Measurements from ENCODE around the gene R3HDM2. TPM values are rescaled to one million over a fixed set of nuclear protein-coding genes. Genes with fewer than 3 reads are reported as not detected.

R3HDM2 gene
- total RNA-seq, 2 experiments from 2014 or later, result 25.8 to 47.2 TPM

DNA sequence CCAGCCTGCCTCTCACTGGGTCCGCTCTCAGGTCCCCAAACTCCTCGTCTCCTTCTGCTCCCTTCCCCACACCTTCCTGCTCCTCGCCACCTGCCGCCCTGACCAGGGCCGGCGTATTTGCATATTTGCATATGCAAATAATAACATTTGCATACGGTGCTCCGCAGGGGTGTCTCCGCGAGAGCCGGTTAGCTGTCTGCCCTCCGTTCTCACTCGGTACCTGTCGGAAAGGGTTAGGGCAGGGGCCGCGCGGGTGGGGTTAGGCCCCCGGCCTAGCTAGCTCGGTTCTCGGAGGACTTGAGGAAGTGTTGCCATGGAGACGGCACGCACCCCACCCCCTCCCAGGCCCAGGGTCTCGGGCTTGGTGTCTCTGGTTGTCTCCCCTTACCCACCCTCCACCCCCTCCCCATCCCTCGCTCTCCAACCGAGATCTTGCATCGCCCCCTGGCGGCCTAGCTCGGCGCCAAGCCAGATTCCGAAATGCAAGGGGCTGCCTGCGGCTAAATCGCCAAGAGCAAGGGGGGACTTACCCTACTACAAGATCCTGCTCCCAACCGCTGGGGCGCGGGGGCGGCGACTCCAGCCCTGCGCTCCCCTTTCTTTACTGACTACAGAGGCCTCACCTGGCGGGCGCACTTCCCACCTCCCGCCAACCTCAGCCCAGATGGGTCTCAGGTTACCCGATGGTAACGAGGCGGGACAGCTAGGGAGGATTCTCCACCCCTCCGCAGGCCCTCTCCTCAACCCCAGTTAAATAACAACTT lies 188.0 kb downstream of the R3HDM2 start:
- BruUV-seq (replicated peaks), result no TSS peak
- POLR2A ChIA-PET, result interaction anchor here (0.6 to 7.3 kb wide), 7 partner anchors 9 to 235 kb away, joined by 3 to 69 read pairs (median 4); partner anchors contain the start of genes INHBE and SHMT2
- no peaks in the 10 kb centered on the region for H3K9me3 ChIP-seq (ENCODE audit: low read length)
- H3K79me2 ChIP-seq (ENCODE audit: insufficient read depth, low read depth, low read length), result no peaks in the 10 kb centered on the region
- H3K27ac ChIP-seq (ENCODE audit: low read depth, low read length, poor library complexity, severe bottlenecking), result peak overlapping the region; percentile 92
- H3K4me1 ChIP-seq (ENCODE audit: insufficient read depth, low read length, poor library complexity, severe bottlenecking), result peaks cover 39% of the 10 kb centered on the region
- peak overlapping the region; percentile 74 for H3K4me3 ChIP-seq (ENCODE audit: low read depth, low read length, poor library complexity, severe bottlenecking)
- H3K36me3 ChIP-seq (ENCODE audit: insufficient read depth, low read length), result no peaks in the 10 kb centered on the region
- peak overlapping the region; percentile 60; the same call in 1 of the 2 replicates for H2AFZ ChIP-seq (ENCODE audit: low read length)
- intact Hi-C loops (cut with micrococcal nuclease; ENCODE audit: unreplicated experiment), result loop anchor here (1.0 to 5.0 kb wide), 4 partner anchors 30 to 509 kb away; partner anchors contain the start of genes CDK4 and STAT6
- no peaks in the 10 kb centered on the region for H3K9me2 ChIP-seq (ENCODE audit: insufficient read depth, low read length)
- no peaks in the 10 kb centered on the region for H4K20me1 ChIP-seq (ENCODE audit: insufficient read depth, low read length)
- CTCF ChIA-PET (ENCODE audit: unreplicated experiment), result interaction anchor here (0.7 to 4.5 kb wide), 8 partner anchors 13 to 215 kb away, joined by 3 to 32 read pairs (median 4); partner anchors contain the start of gene SHMT2
- TF ChIP-seq, protein P1, sequence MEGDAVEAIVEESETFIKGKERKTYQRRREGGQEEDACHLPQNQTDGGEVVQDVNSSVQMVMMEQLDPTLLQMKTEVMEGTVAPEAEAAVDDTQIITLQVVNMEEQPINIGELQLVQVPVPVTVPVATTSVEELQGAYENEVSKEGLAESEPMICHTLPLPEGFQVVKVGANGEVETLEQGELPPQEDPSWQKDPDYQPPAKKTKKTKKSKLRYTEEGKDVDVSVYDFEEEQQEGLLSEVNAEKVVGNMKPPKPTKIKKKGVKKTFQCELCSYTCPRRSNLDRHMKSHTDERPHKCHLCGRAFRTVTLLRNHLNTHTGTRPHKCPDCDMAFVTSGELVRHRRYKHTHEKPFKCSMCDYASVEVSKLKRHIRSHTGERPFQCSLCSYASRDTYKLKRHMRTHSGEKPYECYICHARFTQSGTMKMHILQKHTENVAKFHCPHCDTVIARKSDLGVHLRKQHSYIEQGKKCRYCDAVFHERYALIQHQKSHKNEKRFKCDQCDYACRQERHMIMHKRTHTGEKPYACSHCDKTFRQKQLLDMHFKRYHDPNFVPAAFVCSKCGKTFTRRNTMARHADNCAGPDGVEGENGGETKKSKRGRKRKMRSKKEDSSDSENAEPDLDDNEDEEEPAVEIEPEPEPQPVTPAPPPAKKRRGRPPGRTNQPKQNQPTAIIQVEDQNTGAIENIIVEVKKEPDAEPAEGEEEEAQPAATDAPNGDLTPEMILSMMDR (conservative IDR thresholded peaks at IDR 0.05; ENCODE audit: low read length), result peak; percentile 82
- no peak for TF ChIP-seq EZH2phosphoT487 (IDR thresholded peaks at IDR 0.05; ENCODE audit: borderline replicate concordance, low read depth, low read length)
- peak; percentile 97 for DNase-seq (ENCODE audit: low spot score)
- peak overlapping the region; percentile 99 for H3K4me2 ChIP-seq (ENCODE audit: low read length)

DNA sequence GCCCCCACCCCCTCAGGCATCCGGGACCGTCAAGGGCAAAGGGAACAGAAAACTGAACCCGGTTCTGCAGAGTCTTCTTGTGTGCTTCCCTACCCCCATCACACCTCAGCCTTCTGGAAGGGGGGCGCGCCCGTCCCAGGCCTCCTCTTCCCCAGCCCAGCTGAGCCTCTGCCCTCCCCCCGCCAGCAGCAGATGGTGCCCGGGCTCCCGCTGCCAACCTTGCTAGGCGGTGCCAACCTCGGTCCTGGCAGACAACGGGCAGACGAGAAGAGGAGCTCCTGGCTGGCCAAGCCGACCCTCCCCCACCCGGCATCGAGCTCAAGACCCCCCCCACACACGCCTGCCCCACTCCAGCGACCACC lies 188.5 kb downstream of the R3HDM2 start:
- H4K20me1 ChIP-seq (ENCODE audit: insufficient read depth, low read length), result no peaks in the 10 kb centered on the region
- TF ChIP-seq, protein P1 (conservative IDR thresholded peaks at IDR 0.05; ENCODE audit: low read length), result no peak
- TF ChIP-seq EZH2phosphoT487 (IDR thresholded peaks at IDR 0.05; ENCODE audit: borderline replicate concordance, low read depth, low read length), result no peak
- peak overlapping the region; percentile 99 for H3K4me2 ChIP-seq (ENCODE audit: low read length)
- intact Hi-C loops (cut with micrococcal nuclease; ENCODE audit: unreplicated experiment), result loop anchor here (5.0 kb wide), 3 partner anchors 130 to 510 kb away; partner anchors contain the start of genes CDK4 and STAT6
- H3K9me2 ChIP-seq (ENCODE audit: insufficient read depth, low read length), result no peaks in the 10 kb centered on the region
- no peaks in the 10 kb centered on the region for H3K36me3 ChIP-seq (ENCODE audit: insufficient read depth, low read length)
- no TSS peak for BruUV-seq (replicated peaks)
- CTCF ChIA-PET (ENCODE audit: unreplicated experiment), result interaction anchor here (0.7 to 4.5 kb wide), 8 partner anchors 13 to 210 kb away, joined by 3 to 32 read pairs (median 4); partner anchors contain the start of gene SHMT2
- POLR2A ChIA-PET, result interaction anchor here (0.7 to 7.3 kb wide), 5 partner anchors 11 to 235 kb away, joined by 3 to 69 read pairs (median 19); partner anchors contain the start of genes INHBE and SHMT2
- H3K4me3 ChIP-seq (ENCODE audit: low read depth, low read length, poor library complexity, severe bottlenecking), result peak overlapping the region; percentile 74
- H3K79me2 ChIP-seq (ENCODE audit: insufficient read depth, low read depth, low read length), result no peaks in the 10 kb centered on the region
- H2AFZ ChIP-seq (ENCODE audit: low read length), result no peak overlapping the region
- H3K4me1 ChIP-seq (ENCODE audit: insufficient read depth, low read length, poor library complexity, severe bottlenecking), result peaks cover 45% of the 10 kb centered on the region
- H3K9me3 ChIP-seq (ENCODE audit: low read length), result no peaks in the 10 kb centered on the region
- DNase-seq (ENCODE audit: low spot score), result peak; percentile 47
- peak overlapping the region; percentile 92 for H3K27ac ChIP-seq (ENCODE audit: low read depth, low read length, poor library complexity, severe bottlenecking)
